Measurements from ENCODE around the gene CHCHD10. TPM values are rescaled to one million over a fixed set of nuclear protein-coding genes. Genes with fewer than 3 reads are reported as not detected.

CHCHD10 gene
- total and polyA plus RNA-seq, 4 donors: 13.4 to 784 (median 139) TPM

DNA sequence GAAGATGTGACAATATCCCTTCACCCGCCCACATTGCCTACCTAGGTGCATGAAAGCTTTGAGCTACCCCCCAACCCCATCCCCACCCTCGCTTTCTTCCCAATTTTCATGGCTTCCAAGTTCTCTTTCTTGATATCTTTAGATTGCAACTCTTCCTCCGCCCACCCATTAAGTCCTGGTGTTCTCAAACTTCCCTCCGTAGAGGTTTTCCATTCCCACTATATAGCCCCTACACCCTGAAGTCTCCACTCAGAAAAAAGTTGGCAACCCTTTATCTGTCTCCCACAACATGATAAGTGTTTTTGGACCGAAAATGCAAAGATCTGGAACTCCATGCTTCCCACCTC, 17.4 kb downstream of the CHCHD10 start:
- Histone ChIP-seq H3K9ac (ENCODE audit: low read depth in 1 of 2, low read length in 2 of 2) (peak overlapping the region in 1 of 2 donors; percentile 42), H3K27ac (ENCODE audit: low read depth in 1 of 2, low read length in 2 of 2) (peak overlapping the region; percentile 36 to 39), H3K4me3 (ENCODE audit: low read depth in 1 of 3, low read length in 3 of 3) (peak overlapping the region; percentile 57 to 84 (median 72)), H3K27me3 (ENCODE audit: control insufficient read depth in 4 of 4, insufficient read depth in 4 of 4, low read length in 3 of 4) (no peaks in the 10 kb centered on the region), H3K36me3 (ENCODE audit: control insufficient read depth in 4 of 4, insufficient read depth in 3 of 4, low read depth in 1 of 4, low read length in 3 of 4) (no peaks in the 10 kb centered on the region), H3K4me1 (ENCODE audit: control insufficient read depth in 4 of 4, insufficient read depth in 4 of 4, low read length in 3 of 4) (peaks cover 0 to 10% (median 2%) of the 10 kb centered on the region in 4 donors), H3K9me3 (ENCODE audit: control insufficient read depth in 4 of 4, low read length in 3 of 4) (no peaks in the 10 kb centered on the region)
- no peak for DNase-seq (ENCODE audit: low spot score)
- 54% methylated on average over 5 of the region's 5 CpGs for WGBS
- TF ChIP-seq HNF4A (conservative IDR thresholded peaks at IDR 0.05): no peak
- TF ChIP-seq, protein P1, sequence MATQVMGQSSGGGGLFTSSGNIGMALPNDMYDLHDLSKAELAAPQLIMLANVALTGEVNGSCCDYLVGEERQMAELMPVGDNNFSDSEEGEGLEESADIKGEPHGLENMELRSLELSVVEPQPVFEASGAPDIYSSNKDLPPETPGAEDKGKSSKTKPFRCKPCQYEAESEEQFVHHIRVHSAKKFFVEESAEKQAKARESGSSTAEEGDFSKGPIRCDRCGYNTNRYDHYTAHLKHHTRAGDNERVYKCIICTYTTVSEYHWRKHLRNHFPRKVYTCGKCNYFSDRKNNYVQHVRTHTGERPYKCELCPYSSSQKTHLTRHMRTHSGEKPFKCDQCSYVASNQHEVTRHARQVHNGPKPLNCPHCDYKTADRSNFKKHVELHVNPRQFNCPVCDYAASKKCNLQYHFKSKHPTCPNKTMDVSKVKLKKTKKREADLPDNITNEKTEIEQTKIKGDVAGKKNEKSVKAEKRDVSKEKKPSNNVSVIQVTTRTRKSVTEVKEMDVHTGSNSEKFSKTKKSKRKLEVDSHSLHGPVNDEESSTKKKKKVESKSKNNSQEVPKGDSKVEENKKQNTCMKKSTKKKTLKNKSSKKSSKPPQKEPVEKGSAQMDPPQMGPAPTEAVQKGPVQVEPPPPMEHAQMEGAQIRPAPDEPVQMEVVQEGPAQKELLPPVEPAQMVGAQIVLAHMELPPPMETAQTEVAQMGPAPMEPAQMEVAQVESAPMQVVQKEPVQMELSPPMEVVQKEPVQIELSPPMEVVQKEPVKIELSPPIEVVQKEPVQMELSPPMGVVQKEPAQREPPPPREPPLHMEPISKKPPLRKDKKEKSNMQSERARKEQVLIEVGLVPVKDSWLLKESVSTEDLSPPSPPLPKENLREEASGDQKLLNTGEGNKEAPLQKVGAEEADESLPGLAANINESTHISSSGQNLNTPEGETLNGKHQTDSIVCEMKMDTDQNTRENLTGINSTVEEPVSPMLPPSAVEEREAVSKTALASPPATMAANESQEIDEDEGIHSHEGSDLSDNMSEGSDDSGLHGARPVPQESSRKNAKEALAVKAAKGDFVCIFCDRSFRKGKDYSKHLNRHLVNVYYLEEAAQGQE (IDR thresholded peaks at IDR 0.05): no peak

DNA sequence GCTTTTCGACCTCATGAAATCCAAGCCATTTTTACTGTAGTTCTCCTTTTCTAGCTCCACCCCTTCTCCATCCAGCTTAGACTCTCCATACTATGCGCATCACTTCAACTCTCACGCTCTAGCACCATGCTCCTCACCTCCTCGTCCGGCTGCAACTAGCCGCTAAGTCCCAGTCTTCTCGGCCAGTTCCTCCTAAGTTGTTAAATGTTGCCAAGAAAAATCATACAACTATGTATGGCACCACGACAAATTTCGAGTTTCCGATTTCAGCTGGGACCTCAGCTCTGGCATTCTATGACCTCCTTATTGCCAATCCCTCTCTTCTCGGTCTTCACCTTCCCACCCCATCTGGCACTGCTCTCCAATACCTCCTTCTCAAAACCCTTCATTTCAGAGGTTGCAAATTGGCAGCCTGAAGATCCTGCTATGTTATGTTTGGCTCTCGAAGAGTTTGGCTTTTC, 17.9 kb downstream of the CHCHD10 start:
- Histone ChIP-seq H3K9ac (ENCODE audit: low read depth in 1 of 2, low read length in 2 of 2) (no peak overlapping the region), H3K4me3 (ENCODE audit: low read depth in 1 of 3, low read length in 3 of 3) (no peak overlapping the region), H3K9me3 (ENCODE audit: control insufficient read depth in 4 of 4, low read length in 3 of 4) (no peaks in the 10 kb centered on the region), H3K27ac (ENCODE audit: low read depth in 1 of 2, low read length in 2 of 2) (no peak overlapping the region), H3K27me3 (ENCODE audit: control insufficient read depth in 4 of 4, insufficient read depth in 4 of 4, low read length in 3 of 4) (no peaks in the 10 kb centered on the region), H3K36me3 (ENCODE audit: control insufficient read depth in 4 of 4, insufficient read depth in 3 of 4, low read depth in 1 of 4, low read length in 3 of 4) (peaks cover 0 to under 1% (median under 1%) of the 10 kb centered on the region in 4 donors), H3K4me1 (ENCODE audit: control insufficient read depth in 4 of 4, insufficient read depth in 4 of 4, low read length in 3 of 4) (peaks cover 0 to 10% (median 2%) of the 10 kb centered on the region in 4 donors)
- TF ChIP-seq HNF4A (conservative IDR thresholded peaks at IDR 0.05): no peak
- TF ChIP-seq YY1 (IDR thresholded peaks at IDR 0.05): no peak
- TF ChIP-seq FOXA2 (IDR thresholded peaks at IDR 0.05): no peak
- TF ChIP-seq TAF1 (conservative IDR thresholded peaks at IDR 0.05): no peak
- no peak for TF ChIP-seq FOXA1 (IDR thresholded peaks at IDR 0.05)
- TF ChIP-seq, protein P2, sequence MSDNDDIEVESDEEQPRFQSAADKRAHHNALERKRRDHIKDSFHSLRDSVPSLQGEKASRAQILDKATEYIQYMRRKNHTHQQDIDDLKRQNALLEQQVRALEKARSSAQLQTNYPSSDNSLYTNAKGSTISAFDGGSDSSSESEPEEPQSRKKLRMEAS (IDR thresholded peaks at IDR 0.05): no peak
- no peak for TF ChIP-seq CTCF (IDR thresholded peaks at IDR 0.05; ENCODE audit: low read depth, low read length, missing input control)
- TF ChIP-seq, protein P1 (IDR thresholded peaks at IDR 0.05): no peak
- TF ChIP-seq HNF4G (IDR thresholded peaks at IDR 0.05): no peak
- TF ChIP-seq GABPA (IDR thresholded peaks at IDR 0.05 in 1 of 2, conservative IDR thresholded peaks at IDR 0.05 in 1 of 2): no peak
- TF ChIP-seq RXRA (IDR thresholded peaks at IDR 0.05): no peak
- TF ChIP-seq SP1 (IDR thresholded peaks at IDR 0.05): no peak
- TF ChIP-seq RAD21 (IDR thresholded peaks at IDR 0.05): no peak
- 85% methylated on average over 12 of the region's 12 CpGs for WGBS
- DNase-seq (ENCODE audit: low spot score): no peak
